ENCODE measurements around the gene TKTL1.
A peak's percentile ranks its signal among the peaks of the same experiment; 100 is the strongest.

The TKTL1 gene

GRCh38 chrX:154378059-154378798 is 82.6 kb downstream of the TKTL1 start:
- Mint-ChIP-seq H3K27me3 (ENCODE audit: low read depth) (no peaks in the 10 kb centered on the region), H3K27ac (peak overlapping the region; percentile 90), H3K36me3 (ENCODE audit: low read depth) (peaks cover 14% of the 10 kb centered on the region), H3K4me3 (peak overlapping the region; percentile 59), H3K4me1 (ENCODE audit: low read depth) (peaks cover 13% of the 10 kb centered on the region), H3K9me3 (no peaks in the 10 kb centered on the region)
- no peak for DNase-seq (ENCODE audit: low spot score)

GRCh38 chrX:154378799-154379568 is 83.4 kb downstream of the TKTL1 start, which contains the start of gene EMD:
Gene EMD, plus strand, starts transcription at chrX:154379295. Its CDS starts 190 bp downstream, at chrX:154379485.
- peak within 1 kb of the TSS; percentile 85 for H3K4me3 Mint-ChIP-seq
- no peaks in the 10 kb centered on the region for H3K27me3 Mint-ChIP-seq (ENCODE audit: low read depth)
- peaks cover 14% of the 10 kb centered on the region for H3K36me3 Mint-ChIP-seq (ENCODE audit: low read depth)
- peak; percentile 96 for DNase-seq (ENCODE audit: low spot score)
- peak within 1 kb of the TSS; percentile 91 for H3K27ac Mint-ChIP-seq
- peaks cover 11% of the 10 kb centered on the region for H3K4me1 Mint-ChIP-seq (ENCODE audit: low read depth)
- no peaks in the 10 kb centered on the region for H3K9me3 Mint-ChIP-seq

GRCh38 chrX:154379569-154379951 is 84.0 kb downstream of the TKTL1 start:
- no peak for DNase-seq (ENCODE audit: low spot score)
- peak overlapping the region; percentile 91 for H3K27ac Mint-ChIP-seq
- H3K27me3 Mint-ChIP-seq (ENCODE audit: low read depth) = no peaks in the 10 kb centered on the region
- H3K4me3 Mint-ChIP-seq = peak overlapping the region; percentile 85
- no peaks in the 10 kb centered on the region for H3K9me3 Mint-ChIP-seq
- peaks cover 14% of the 10 kb centered on the region for H3K36me3 Mint-ChIP-seq (ENCODE audit: low read depth)
- peaks cover 11% of the 10 kb centered on the region for H3K4me1 Mint-ChIP-seq (ENCODE audit: low read depth)
